HL-60 (cell line): Measurements from ENCODE around the gene DUSP22.

Experiments used
- GABPA ChIP-seq: IDR thresholded peaks from 2 replicates; pipeline ENCODE4 v1.6.1; 2012; ENCODE audit warnings: low read depth
- POLR2AphosphoS5 ChIP-seq: IDR thresholded peaks from 2 replicates; pipeline ENCODE4 v1.6.1; 2012; ENCODE audit warnings: low read depth
- SPI1 ChIP-seq: IDR thresholded peaks from 2 replicates; pipeline ENCODE4 v1.6.1; 2012; ENCODE audit warnings: low read depth, mild to moderate bottlenecking, borderline replicate concordance
- TF ChIP-seq, protein P1 (sequence below): IDR thresholded peaks from one replicate; pipeline ENCODE4 v1.5.1; 2011; ENCODE audit warnings: low read length, control low read depth, inconsistent platforms; ENCODE audit not compliant: insufficient read depth
- TF ChIP-seq, protein P2 (sequence below): IDR thresholded peaks from 2 replicates; pipeline ENCODE4 v1.6.1; 2012; ENCODE audit warnings: low read depth; ENCODE audit not compliant: insufficient replicate concordance

DNA sequence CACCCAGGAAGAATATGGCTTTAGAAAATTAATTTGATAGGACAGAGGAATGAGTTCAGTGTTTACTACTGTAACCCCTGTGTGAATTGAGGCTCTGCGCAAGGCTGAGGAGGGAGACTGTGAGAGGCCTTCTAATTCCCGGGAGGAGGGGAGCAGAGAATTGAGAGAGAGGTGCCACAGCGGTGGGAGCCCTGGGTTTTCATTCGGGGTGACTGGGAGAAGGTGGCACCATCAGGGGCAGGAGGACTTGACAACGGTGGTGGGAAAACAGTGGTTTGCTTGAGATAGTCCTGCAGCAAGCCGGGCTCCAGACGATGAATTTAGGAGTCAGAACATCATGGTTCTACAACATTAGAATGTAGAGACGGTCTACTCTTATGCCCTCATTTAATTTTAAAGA, 9.2 kb downstream of the DUSP22 start:
- TF ChIP-seq, protein P1, sequence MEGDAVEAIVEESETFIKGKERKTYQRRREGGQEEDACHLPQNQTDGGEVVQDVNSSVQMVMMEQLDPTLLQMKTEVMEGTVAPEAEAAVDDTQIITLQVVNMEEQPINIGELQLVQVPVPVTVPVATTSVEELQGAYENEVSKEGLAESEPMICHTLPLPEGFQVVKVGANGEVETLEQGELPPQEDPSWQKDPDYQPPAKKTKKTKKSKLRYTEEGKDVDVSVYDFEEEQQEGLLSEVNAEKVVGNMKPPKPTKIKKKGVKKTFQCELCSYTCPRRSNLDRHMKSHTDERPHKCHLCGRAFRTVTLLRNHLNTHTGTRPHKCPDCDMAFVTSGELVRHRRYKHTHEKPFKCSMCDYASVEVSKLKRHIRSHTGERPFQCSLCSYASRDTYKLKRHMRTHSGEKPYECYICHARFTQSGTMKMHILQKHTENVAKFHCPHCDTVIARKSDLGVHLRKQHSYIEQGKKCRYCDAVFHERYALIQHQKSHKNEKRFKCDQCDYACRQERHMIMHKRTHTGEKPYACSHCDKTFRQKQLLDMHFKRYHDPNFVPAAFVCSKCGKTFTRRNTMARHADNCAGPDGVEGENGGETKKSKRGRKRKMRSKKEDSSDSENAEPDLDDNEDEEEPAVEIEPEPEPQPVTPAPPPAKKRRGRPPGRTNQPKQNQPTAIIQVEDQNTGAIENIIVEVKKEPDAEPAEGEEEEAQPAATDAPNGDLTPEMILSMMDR: no peak
- TF ChIP-seq, protein P2, sequence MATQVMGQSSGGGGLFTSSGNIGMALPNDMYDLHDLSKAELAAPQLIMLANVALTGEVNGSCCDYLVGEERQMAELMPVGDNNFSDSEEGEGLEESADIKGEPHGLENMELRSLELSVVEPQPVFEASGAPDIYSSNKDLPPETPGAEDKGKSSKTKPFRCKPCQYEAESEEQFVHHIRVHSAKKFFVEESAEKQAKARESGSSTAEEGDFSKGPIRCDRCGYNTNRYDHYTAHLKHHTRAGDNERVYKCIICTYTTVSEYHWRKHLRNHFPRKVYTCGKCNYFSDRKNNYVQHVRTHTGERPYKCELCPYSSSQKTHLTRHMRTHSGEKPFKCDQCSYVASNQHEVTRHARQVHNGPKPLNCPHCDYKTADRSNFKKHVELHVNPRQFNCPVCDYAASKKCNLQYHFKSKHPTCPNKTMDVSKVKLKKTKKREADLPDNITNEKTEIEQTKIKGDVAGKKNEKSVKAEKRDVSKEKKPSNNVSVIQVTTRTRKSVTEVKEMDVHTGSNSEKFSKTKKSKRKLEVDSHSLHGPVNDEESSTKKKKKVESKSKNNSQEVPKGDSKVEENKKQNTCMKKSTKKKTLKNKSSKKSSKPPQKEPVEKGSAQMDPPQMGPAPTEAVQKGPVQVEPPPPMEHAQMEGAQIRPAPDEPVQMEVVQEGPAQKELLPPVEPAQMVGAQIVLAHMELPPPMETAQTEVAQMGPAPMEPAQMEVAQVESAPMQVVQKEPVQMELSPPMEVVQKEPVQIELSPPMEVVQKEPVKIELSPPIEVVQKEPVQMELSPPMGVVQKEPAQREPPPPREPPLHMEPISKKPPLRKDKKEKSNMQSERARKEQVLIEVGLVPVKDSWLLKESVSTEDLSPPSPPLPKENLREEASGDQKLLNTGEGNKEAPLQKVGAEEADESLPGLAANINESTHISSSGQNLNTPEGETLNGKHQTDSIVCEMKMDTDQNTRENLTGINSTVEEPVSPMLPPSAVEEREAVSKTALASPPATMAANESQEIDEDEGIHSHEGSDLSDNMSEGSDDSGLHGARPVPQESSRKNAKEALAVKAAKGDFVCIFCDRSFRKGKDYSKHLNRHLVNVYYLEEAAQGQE: no peak
- TF ChIP-seq POLR2AphosphoS5 (no peak), GABPA (no peak), SPI1 (no peak)
